Left lung (tissue), 10 donors: Measurements from ENCODE around the gene TIMP1. TPM values are rescaled to one million over a fixed set of nuclear protein-coding genes. Genes with fewer than 3 reads are reported as not detected.

Experiments used
- ATAC-seq: fragments of 200-7000 bp; cut with Tn5 transposase; one replicate; pipeline ENCODE4 v1.9.1; 2020; ENCODE audit warnings: moderate library complexity
- DNase-seq, 4 donors: peaks; one replicate each; pipeline ENCODE4 v3.0.0-alpha.2; 2013 to 2020
- H3K27ac ChIP-seq, 2 donors: fragments of 200-600 bp; sonication (generic) in 1 of 2; one replicate each; pipeline versions ENCODE4 v1.5.0 to v1.8.0; 2020 to 2021
- H3K27me3 ChIP-seq, 2 donors: fragments of 200-600 bp; sonication (generic) in 1 of 2; one replicate each; pipeline versions ENCODE4 v1.5.0 to v1.8.0; 2020 to 2021
- H3K36me3 ChIP-seq, 2 donors: fragments of 200-600 bp; sonication (generic) in 1 of 2; one replicate each; pipeline versions ENCODE4 v1.5.0 to v1.8.0; 2020 to 2021
- H3K4me1 ChIP-seq, 2 donors: fragments of 200-600 bp; one replicate each; pipeline ENCODE4 v1.8.0; 2021
- H3K4me3 ChIP-seq, 2 donors: fragments of 200-600 bp; sonication (generic) in 1 of 2; one replicate each; pipeline versions ENCODE4 v1.5.0 to v1.8.0; 2020 to 2021; ENCODE audit warnings: mild to moderate bottlenecking in 1 of 2
- H3K9me3 ChIP-seq, 2 donors: fragments of 200-600 bp; sonication (generic) in 1 of 2; one replicate each; pipeline versions ENCODE4 v1.5.0 to v1.8.0; 2020 to 2021
- CTCF ChIP-seq, 2 donors: fragments of 200-600 bp; sonication (generic) in 1 of 2; IDR thresholded peaks; one replicate each; pipeline versions ENCODE4 v1.5.0 to v1.8.0; 2021; ENCODE audit warnings: antibody characterized with exemption in 2 of 2
- intact Hi-C, 2 donors: fragments of 100-400 bp; cut with DNase I; formaldehyde crosslinking; loops; one replicate each; pipeline versions ENCODE4 v1.11.2 to v1.14.2; 2022
- polyA plus RNA-seq, 6 donors: library from polyadenylated mRNA; unstranded; fragments of 120-200 nt; gene quantifications; one replicate each; pipeline ENCODE4 v1.2.1, GENCODE V29; 2013; ENCODE audit not compliant: insufficient read length in 6 of 6
- total RNA-seq, 2 donors: library from RNA; stranded (reverse); fragmentation: NEBNext Ultra II Directional; extraction: Animal tissue kit (Norgen Biotek cat#: 25700); gene quantifications; one replicate each; pipeline ENCODE4 v1.2.1, GENCODE V29; 2021
- donor health status: DM: no; HTN: yes; CAD: no.
- donor health status: DM: no; HTN: no; CAD: no.

TIMP1 gene
- total and polyA plus RNA-seq, 8 donors = 107 to 2,737 (median 124) TPM

GRCh38 chrX:47561659-47562151 is 20.5 kb upstream of the TIMP1 start:
- peaks cover 0 to 30% of the 10 kb centered on the region in 2 donors for H3K4me1 ChIP-seq
- intact Hi-C loops = no loop called here
- H3K27ac ChIP-seq = peak overlapping the region; percentile 89 to 96
- H3K9me3 ChIP-seq = no peaks in the 10 kb centered on the region
- no peaks in the 10 kb centered on the region for H3K27me3 ChIP-seq
- peaks cover 0 to 31% of the 10 kb centered on the region in 2 donors for H3K36me3 ChIP-seq
- no peak for TF ChIP-seq CTCF (IDR thresholded peaks at IDR 0.05)
- DNase-seq (no peak), ATAC-seq (no peak)
- peak overlapping the region; percentile 46 to 56 for H3K4me3 ChIP-seq

GRCh38 chrX:47562615-47563243 is 19.5 kb upstream of the TIMP1 start:
- Histone ChIP-seq H3K4me3 (peak overlapping the region in 1 of 2 donors; percentile 56), H3K4me1 (peaks cover 0 to 28% of the 10 kb centered on the region in 2 donors), H3K27me3 (no peaks in the 10 kb centered on the region), H3K36me3 (peaks cover 0 to 41% of the 10 kb centered on the region in 2 donors), H3K27ac (no peak overlapping the region), H3K9me3 (no peaks in the 10 kb centered on the region)
- intact Hi-C loops = no loop called here
- ATAC-seq = no peak
- no peak for DNase-seq
- no peak for TF ChIP-seq CTCF (IDR thresholded peaks at IDR 0.05)

- intact Hi-C loops = no loop called here
- Histone ChIP-seq H3K36me3 (peaks cover 0 to 53% of the 10 kb centered on the region in 2 donors), H3K27me3 (no peaks in the 10 kb centered on the region), H3K4me3 (no peak overlapping the region), H3K9me3 (no peaks in the 10 kb centered on the region), H3K4me1 (peaks cover 0 to 28% of the 10 kb centered on the region in 2 donors), H3K27ac (no peak overlapping the region)
- no peak for ATAC-seq
- no peak for DNase-seq
- no peak for TF ChIP-seq CTCF (IDR thresholded peaks at IDR 0.05)
Measured at GRCh38 chrX:47563801-47564315, 18.4 kb upstream of the TIMP1 start.

GRCh38 chrX:47564438-47565085 is 17.7 kb upstream of the TIMP1 start:
- Histone ChIP-seq H3K27me3 (no peaks in the 10 kb centered on the region), H3K4me1 (peaks cover 0 to 28% of the 10 kb centered on the region in 2 donors), H3K4me3 (no peak overlapping the region), H3K27ac (no peak overlapping the region), H3K9me3 (no peaks in the 10 kb centered on the region), H3K36me3 (peaks cover 0 to 60% of the 10 kb centered on the region in 2 donors)
- DNase-seq (no peak), ATAC-seq (no peak)
- intact Hi-C loops = no loop called here
- TF ChIP-seq CTCF (IDR thresholded peaks at IDR 0.05) = no peak

GRCh38 chrX:47566841-47567240 is 15.4 kb upstream of the TIMP1 start:
- Histone ChIP-seq H3K36me3 (peaks cover 0 to 80% of the 10 kb centered on the region in 2 donors), H3K27ac (no peak overlapping the region), H3K9me3 (no peaks in the 10 kb centered on the region), H3K4me3 (no peak overlapping the region), H3K27me3 (no peaks in the 10 kb centered on the region), H3K4me1 (peaks cover 0 to 27% of the 10 kb centered on the region in 2 donors)
- intact Hi-C loops = no loop called here
- no peak for DNase-seq
- no peak for TF ChIP-seq CTCF (IDR thresholded peaks at IDR 0.05)
- no peak for ATAC-seq
